Epithelial cell of proximal tubule (primary cell): ENCODE data around the gene CORIN. TPM values are rescaled to one million over a fixed set of nuclear protein-coding genes. Genes with fewer than 3 reads are reported as not detected.
"Not testable (repeated sequence)": the region's sequence is repeated elsewhere in the genome, so short reads cannot be mapped to it uniquely, and the experiment has no call there.

ENCODE experiments used
- DNase-seq: peaks from one replicate; pipeline ENCODE4 v3.0.0-alpha.2; 2011; ENCODE audit warnings: low read depth
- H3K4me3 ChIP-seq: 2 replicates; pipeline ENCODE4 v1.5.1; 2011; ENCODE audit warnings: low read depth, mild to moderate bottlenecking, low read length
- total RNA-seq: library from RNA; depleted of rRNA; stranded (reverse); fragments of >200 nt; gene quantifications from 2 replicates; pipeline ENCODE4 v1.2.3, GENCODE V29; 2015
- TF ChIP-seq, protein P1 (sequence below): conservative IDR thresholded peaks from 2 replicates; pipeline ENCODE4 v1.5.1; 2012; ENCODE audit warnings: low read depth, mild to moderate bottlenecking, low read length

The CORIN gene
- total RNA-seq, 1 donor from 2014 or later: 0.12 TPM

DNA sequence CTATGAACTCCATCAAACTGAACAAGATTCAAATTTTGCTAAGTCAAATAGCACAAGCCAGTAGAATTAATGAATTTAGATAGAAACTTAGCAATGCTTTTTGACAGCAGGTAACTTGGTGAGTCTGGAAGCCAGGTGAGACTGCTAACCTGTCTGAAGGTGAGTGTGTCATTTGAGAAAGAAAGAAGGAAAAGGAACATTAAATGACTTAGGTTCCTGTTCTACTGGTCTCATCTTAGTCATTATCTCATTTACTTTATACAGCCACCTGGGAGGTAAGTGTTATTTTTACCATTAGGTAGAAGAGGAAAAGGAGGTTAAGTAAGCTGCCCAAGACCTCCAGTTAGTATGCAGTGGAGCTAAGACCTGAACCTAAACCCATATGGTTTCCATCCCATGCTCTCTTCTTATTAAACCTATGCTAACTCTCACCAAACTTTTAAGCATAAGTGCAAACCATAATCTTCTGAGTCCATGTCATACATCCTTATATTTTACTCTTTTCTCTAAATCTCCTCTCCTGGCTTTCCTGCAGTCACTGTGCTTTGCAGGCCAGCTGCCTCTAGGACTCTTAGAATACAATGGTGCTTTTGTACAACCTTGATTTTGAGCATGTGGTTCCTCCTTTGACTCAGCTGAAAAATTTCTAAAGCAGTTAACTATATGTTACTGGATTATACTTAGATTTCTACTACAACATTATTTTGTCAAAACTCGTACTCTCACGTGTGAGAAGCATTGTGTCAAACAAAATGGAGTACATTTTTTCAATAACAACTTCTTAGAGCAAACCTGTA lies 284.3 kb downstream of the CORIN start:
- no peak for DNase-seq
- TF ChIP-seq, protein P1, sequence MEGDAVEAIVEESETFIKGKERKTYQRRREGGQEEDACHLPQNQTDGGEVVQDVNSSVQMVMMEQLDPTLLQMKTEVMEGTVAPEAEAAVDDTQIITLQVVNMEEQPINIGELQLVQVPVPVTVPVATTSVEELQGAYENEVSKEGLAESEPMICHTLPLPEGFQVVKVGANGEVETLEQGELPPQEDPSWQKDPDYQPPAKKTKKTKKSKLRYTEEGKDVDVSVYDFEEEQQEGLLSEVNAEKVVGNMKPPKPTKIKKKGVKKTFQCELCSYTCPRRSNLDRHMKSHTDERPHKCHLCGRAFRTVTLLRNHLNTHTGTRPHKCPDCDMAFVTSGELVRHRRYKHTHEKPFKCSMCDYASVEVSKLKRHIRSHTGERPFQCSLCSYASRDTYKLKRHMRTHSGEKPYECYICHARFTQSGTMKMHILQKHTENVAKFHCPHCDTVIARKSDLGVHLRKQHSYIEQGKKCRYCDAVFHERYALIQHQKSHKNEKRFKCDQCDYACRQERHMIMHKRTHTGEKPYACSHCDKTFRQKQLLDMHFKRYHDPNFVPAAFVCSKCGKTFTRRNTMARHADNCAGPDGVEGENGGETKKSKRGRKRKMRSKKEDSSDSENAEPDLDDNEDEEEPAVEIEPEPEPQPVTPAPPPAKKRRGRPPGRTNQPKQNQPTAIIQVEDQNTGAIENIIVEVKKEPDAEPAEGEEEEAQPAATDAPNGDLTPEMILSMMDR: no peak
- H3K4me3 ChIP-seq: no peak overlapping the region

DNA sequence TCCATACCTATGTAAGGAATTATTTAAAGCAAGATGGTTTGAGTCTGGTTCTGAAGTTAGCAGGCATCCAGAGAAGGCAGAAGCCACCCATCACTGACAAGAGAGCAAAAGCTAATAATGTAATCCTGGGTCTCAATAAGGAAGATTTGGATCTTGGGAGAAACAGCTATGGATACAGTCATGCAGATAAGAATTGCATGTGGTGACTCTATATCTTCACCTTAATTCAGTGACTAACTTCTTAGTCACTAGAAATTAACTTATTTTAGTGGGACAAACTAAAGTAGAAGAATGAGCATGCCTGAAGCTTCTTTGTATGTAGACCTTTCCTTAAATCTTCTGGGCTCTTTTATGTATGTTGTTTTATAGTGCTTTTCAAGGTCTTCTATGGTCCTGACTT lies 286.2 kb downstream of the CORIN start:
- TF ChIP-seq, protein P1: no peak
- DNase-seq: no peak
- H3K4me3 ChIP-seq: no peak overlapping the region

DNA sequence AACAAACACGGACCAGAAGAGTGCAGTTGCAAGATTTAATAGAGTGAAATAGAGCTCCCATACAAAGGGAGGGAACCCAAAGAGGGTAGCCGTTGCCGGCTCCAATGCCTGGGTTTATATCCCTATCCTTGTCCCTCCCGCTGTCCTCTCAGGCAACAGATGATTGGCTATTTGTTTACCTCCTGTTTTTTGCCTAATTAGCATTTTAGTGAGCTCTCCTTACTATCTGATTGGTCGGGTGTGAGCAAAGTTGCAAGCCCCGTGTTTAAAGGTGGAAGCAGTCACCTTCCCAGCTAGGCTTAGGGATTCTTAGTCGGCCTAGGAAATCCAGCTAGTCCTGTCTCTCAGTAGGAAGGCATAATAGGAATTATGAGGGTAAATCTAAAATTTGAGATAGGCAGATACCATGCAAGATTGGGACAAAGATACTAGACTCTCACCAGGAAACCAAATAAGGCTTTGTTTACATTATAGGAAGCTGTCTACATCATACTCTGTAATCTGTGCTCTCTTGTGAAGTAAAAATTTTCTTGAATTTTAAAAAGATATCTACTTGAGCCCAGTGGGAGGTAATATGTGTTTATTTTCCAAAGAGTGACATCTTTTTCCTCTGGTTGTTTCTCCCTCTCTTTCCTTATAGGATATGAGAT lies 286.8 kb downstream of the CORIN start:
- no peak for DNase-seq
- TF ChIP-seq, protein P1: no peak
- no peak overlapping the region for H3K4me3 ChIP-seq

DNA sequence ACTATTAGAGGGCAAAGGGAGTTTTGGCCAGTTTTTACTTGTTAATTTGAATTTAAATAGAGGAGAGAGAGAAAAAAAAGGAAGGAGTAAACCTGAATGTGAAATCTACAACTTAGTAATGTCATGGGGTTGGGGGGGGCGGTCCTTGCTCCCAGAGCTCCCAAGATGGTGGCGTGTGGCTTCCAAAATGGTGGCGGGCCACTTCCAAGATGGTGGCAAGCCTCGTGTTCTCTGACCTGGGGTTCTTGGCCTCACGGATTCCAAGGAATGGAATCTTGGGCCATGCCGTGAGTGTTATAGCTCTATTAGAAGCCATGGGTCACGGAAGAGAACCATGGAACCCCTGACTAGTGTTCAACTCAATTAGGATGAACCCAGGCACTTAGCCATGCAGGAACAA lies 287.5 kb downstream of the CORIN start:
- DNase-seq, H3K4me3 ChIP-seq: not testable (repeated sequence)

Other genes with a start within 250 kb of the CORIN start
- 10.4 and 10.6 TPM in 2 replicates for gene NFXL1, start 76.5 kb upstream of the CORIN start, total RNA-seq
- 0.87 and 2.8 TPM in 2 replicates for gene CNGA1, start 178.6 kb upstream of the CORIN start, total RNA-seq
- gene NIPAL1, start 178.7 kb upstream of the CORIN start, total RNA-seq: 3.9 and 8.7 TPM in 2 replicates